MM.1S (cell line): ENCODE results near the gene SCO2.

Experiments
- CTCF ChIP-seq: fragments of 300-600 bp; sonication (generic); IDR thresholded peaks from 2 replicates; pipeline ENCODE4 v1.5.1; 2016; ENCODE audit warnings: antibody characterized with exemption, low read length, mixed read lengths
- EZH2 ChIP-seq: fragments of 300-600 bp; sonication (generic); optimal IDR thresholded peaks from 2 replicates; pipeline ENCODE3; 2017; ENCODE audit warnings: low read depth, mild to moderate bottlenecking, antibody characterized with exemption, low read length, mixed read lengths
- EZH2phosphoT487 ChIP-seq: fragments of 300-600 bp; sonication (generic); IDR thresholded peaks from 2 replicates; pipeline ENCODE4 v1.6.1; 2018; ENCODE audit warnings: antibody characterized with exemption, low read length

GRCh38 chr22:50573491-50574382 lies 48.3 kb upstream of the SCO2 start:
- TF ChIP-seq CTCF (no peak), EZH2phosphoT487 (no peak), EZH2 (no peak)
